H1 (cell line): ENCODE data around the gene FNDC1. TPM values are rescaled to one million over a fixed set of nuclear protein-coding genes. Genes with fewer than 3 reads are reported as not detected.
A peak's percentile ranks its signal among the peaks of the same experiment; 100 is the strongest.

Experiments
- CTCF ChIA-PET: fragments of 300-600 bp; sonication (Branson Sonifier 250); formaldehyde crosslinking; loops from one replicate; lab custom pipeline; 2021; ENCODE audit not compliant: partially characterized antibody; lab: Charles Lee
- POLR2A ChIA-PET: fragments of 300-600 bp; sonication (Branson Sonifier 250); formaldehyde crosslinking; loops from one replicate; lab custom pipeline; 2021; ENCODE audit warnings: inconsistent platforms; ENCODE audit not compliant: partially characterized antibody; lab: Charles Lee
- DNase-seq, 2 experiments: peaks; one replicate each; pipeline versions ENCODE4 v3.0.0 to v3.0.0-alpha.2; 2010 to 2022; ENCODE audit warnings: low spot score in 2 of 2, low read depth in 1 of 2, mixed read lengths in 1 of 2
- FAIRE-seq: peaks from 2 replicates; lab custom pipeline; 2011; peaks lifted over from hg19 to GRCh38; lab: Jason Lieb, UNC
- H2AFZ ChIP-seq: 2 replicates; pipeline ENCODE4 v1.8.1; 2012; ENCODE audit warnings: low read length, inconsistent platforms
- H2AK5ac ChIP-seq: 2 replicates; pipeline ENCODE4 v1.6.1; 2013; ENCODE audit warnings: low read depth, low read length
- H2BK120ac ChIP-seq: replicated peaks from 2 replicates; pipeline ENCODE3; 2013; ENCODE audit warnings: low read depth, low read length, inconsistent platforms
- H2BK12ac ChIP-seq: 2 replicates; pipeline ENCODE4 v1.6.1; 2013; ENCODE audit warnings: low read depth, low read length
- H2BK15ac ChIP-seq: 2 replicates; pipeline ENCODE4 v1.6.1; 2013; ENCODE audit warnings: low read length
- H2BK20ac ChIP-seq: 2 replicates; pipeline ENCODE4 v1.6.1; 2013; ENCODE audit warnings: low read length
- H2BK5ac ChIP-seq: 2 replicates; pipeline ENCODE4 v1.6.1; 2013; ENCODE audit warnings: low read depth, low read length
- H3K14ac ChIP-seq: 2 replicates; pipeline ENCODE4 v1.6.1; 2013; ENCODE audit warnings: inconsistent platforms; ENCODE audit not compliant: insufficient read length
- H3K18ac ChIP-seq: 2 replicates; pipeline ENCODE4 v1.6.1; 2013; ENCODE audit warnings: low read length; ENCODE audit errors: extremely low read depth
- H3K23ac ChIP-seq: 2 replicates; pipeline ENCODE4 v1.6.1; 2013; ENCODE audit warnings: inconsistent platforms; ENCODE audit not compliant: insufficient read length
- H3K23me2 ChIP-seq: 2 replicates; pipeline ENCODE4 v1.6.1; 2013; ENCODE audit warnings: low read depth, low read length
- H3K27ac ChIP-seq: 2 replicates; pipeline ENCODE4 v1.6.1; 2011; ENCODE audit warnings: low read depth, low read length, inconsistent platforms
- H3K27me3 ChIP-seq, 4 experiments: replicated peaks in 1 of 4; 1 replicate in 1 of 4; 2 replicates in 3 of 4; pipeline versions ENCODE4 v1.6.1 to v1.8.1; 2011 to 2013; ENCODE audit warnings: low read length in 3 of 4, mild to moderate bottlenecking in 3 of 4, inconsistent platforms in 2 of 4, mixed read lengths in 2 of 4, moderate library complexity in 1 of 4; ENCODE audit not compliant: control insufficient read depth in 3 of 4, insufficient read depth in 3 of 4; ENCODE audit errors: extremely low read depth in 1 of 4
- H3K36me3 ChIP-seq, 4 experiments: 2 replicates each; pipeline versions ENCODE4 v1.6.1 to v1.8.1; 2011 to 2013; ENCODE audit warnings: mild to moderate bottlenecking in 4 of 4, low read length in 3 of 4, moderate library complexity in 2 of 4, control low read depth in 1 of 4, inconsistent platforms in 1 of 4; ENCODE audit not compliant: insufficient read depth in 4 of 4, control insufficient read depth in 2 of 4
- H3K4ac ChIP-seq: replicated peaks from 2 replicates; pipeline ENCODE3; 2013; ENCODE audit warnings: low read length, low read depth, mixed read lengths, inconsistent platforms; ENCODE audit not compliant: insufficient read length
- H3K4me1 ChIP-seq, 4 experiments: replicated peaks in 1 of 4; 1 replicate in 1 of 4; 2 replicates in 3 of 4; pipeline versions ENCODE4 v1.6.1 to v1.8.1; 2011 to 2013; ENCODE audit warnings: low read length in 3 of 4, inconsistent platforms in 2 of 4, mixed read lengths in 1 of 4; ENCODE audit not compliant: insufficient read depth in 4 of 4, control insufficient read depth in 3 of 4
- H3K4me2 ChIP-seq, 2 experiments: 2 replicates each; pipeline versions ENCODE4 v1.6.1 to v1.8.1; 2011 to 2013; ENCODE audit warnings: low read depth in 2 of 2, low read length in 2 of 2, control low read depth in 1 of 2, inconsistent platforms in 1 of 2, mild to moderate bottlenecking in 1 of 2; ENCODE audit not compliant: insufficient read depth in 1 of 2
- H3K4me3 ChIP-seq, 4 experiments: fragments of 200-600, 300-600 bp in 1 of 4; sonication (generic), shearing (Covaris generic), sonication (Bioruptor Twin) in 1 of 4; 2 replicates each; pipeline versions ENCODE4 v1.5.1 to v1.8.1; 2011 to 2016; ENCODE audit warnings: low read length in 4 of 4, low read depth in 3 of 4, control low read depth in 2 of 4, inconsistent platforms in 2 of 4, mild to moderate bottlenecking in 2 of 4, mixed read lengths in 1 of 4, moderate library complexity in 1 of 4; ENCODE audit not compliant: insufficient read depth in 2 of 4; ENCODE audit errors: extremely low read depth in 1 of 4
- H3K56ac ChIP-seq: replicated peaks from 2 replicates; pipeline ENCODE3; 2013; ENCODE audit warnings: low read depth, mild to moderate bottlenecking, mixed read lengths, low read length, inconsistent platforms; ENCODE audit not compliant: insufficient read length
- H3K79me1 ChIP-seq: 2 replicates; pipeline ENCODE4 v1.6.1; 2013; ENCODE audit warnings: low read depth, low read length, control low read depth
- H3K79me2 ChIP-seq, 2 experiments: 2 replicates each; pipeline versions ENCODE4 v1.6.1 to v1.8.1; 2012 to 2013; ENCODE audit warnings: low read length in 2 of 2, mild to moderate bottlenecking in 2 of 2, inconsistent platforms in 1 of 2; ENCODE audit not compliant: insufficient read depth in 2 of 2, control insufficient read depth in 1 of 2
- H3K9ac ChIP-seq, 4 experiments: replicated peaks in 1 of 4; 1 replicate in 1 of 4; 2 replicates in 3 of 4; pipeline versions ENCODE4 v1.6.1 to v1.8.1; 2011 to 2013; ENCODE audit warnings: low read depth in 3 of 4, low read length in 3 of 4, control low read depth in 2 of 4, mild to moderate bottlenecking in 2 of 4, moderate library complexity in 2 of 4, inconsistent platforms in 1 of 4; ENCODE audit errors: extremely low read depth in 1 of 4
- H3K9me3 ChIP-seq, 2 experiments: 2 replicates each; pipeline versions ENCODE4 v1.6.1 to v1.8.1; 2012 to 2013; ENCODE audit warnings: mild to moderate bottlenecking in 2 of 2, moderate library complexity in 2 of 2, control low read depth in 1 of 2, inconsistent platforms in 1 of 2, low read depth in 1 of 2, low read length in 1 of 2, mixed read lengths in 1 of 2; ENCODE audit not compliant: insufficient read depth in 2 of 2
- H4K20me1 ChIP-seq, 2 experiments: replicated peaks in 1 of 2; 2 replicates each; pipeline versions ENCODE3 to v1.8.1; 2011 to 2013; ENCODE audit warnings: inconsistent platforms in 2 of 2, low read length in 2 of 2, mild to moderate bottlenecking in 1 of 2; ENCODE audit not compliant: insufficient read depth in 2 of 2, control insufficient read depth in 1 of 2
- H4K5ac ChIP-seq: 2 replicates; pipeline ENCODE4 v1.6.1; 2013; ENCODE audit warnings: low read length, low read depth, mixed read lengths, inconsistent platforms; ENCODE audit not compliant: insufficient read length
- H4K8ac ChIP-seq: 2 replicates; pipeline ENCODE4 v1.8.0; 2013; ENCODE audit warnings: mild to moderate bottlenecking, moderate library complexity, low read length, inconsistent platforms; ENCODE audit not compliant: insufficient read depth; ENCODE audit errors: extremely low read depth
- H4K91ac ChIP-seq: replicated peaks from 2 replicates; pipeline ENCODE3; 2013; ENCODE audit warnings: low read length, mixed read lengths, inconsistent platforms; ENCODE audit not compliant: insufficient read length
- ATF3 ChIP-seq: IDR thresholded peaks from 2 replicates; pipeline ENCODE4 v1.6.1; 2011; ENCODE audit warnings: low read depth, mild to moderate bottlenecking, low read length; ENCODE audit not compliant: insufficient read depth
- CBX5 ChIP-seq: fragments of 300-800, 300-1000 bp; sonication (generic); IDR thresholded peaks from 2 replicates; pipeline ENCODE4 v1.7.1; 2016; ENCODE audit warnings: antibody characterized with exemption, low read length, low read depth
- CBX8 ChIP-seq: fragments of 300-800, 300-1000 bp; sonication (generic); IDR thresholded peaks from 2 replicates; pipeline ENCODE4 v1.7.1; 2016; ENCODE audit warnings: low read depth, low read length, borderline replicate concordance
- CHD2 ChIP-seq: IDR thresholded peaks from 2 replicates; pipeline ENCODE4 v1.6.1; 2012; ENCODE audit warnings: low read length, improper control_type of control experiment
- CREB1 ChIP-seq: IDR thresholded peaks from 2 replicates; pipeline ENCODE4 v1.6.1; 2012; ENCODE audit warnings: inconsistent platforms
- EZH2 ChIP-seq: fragments of 200-600 bp; sonication (generic); IDR thresholded peaks from 2 replicates; pipeline ENCODE4 v1.7.1; 2012; ENCODE audit warnings: low read depth, mild to moderate bottlenecking, moderate library complexity, low read length, inconsistent platforms; ENCODE audit not compliant: severe bottlenecking
- HDAC6 ChIP-seq: IDR thresholded peaks from one replicate; pipeline ENCODE4 v1.7.1; 2012; ENCODE audit warnings: low read depth, mild to moderate bottlenecking, inconsistent platforms, low read length, moderate library complexity
- NANOG ChIP-seq: IDR thresholded peaks from 2 replicates; pipeline ENCODE4 v1.6.1; 2011; ENCODE audit warnings: low read length, low read depth, mild to moderate bottlenecking, inconsistent platforms; ENCODE audit not compliant: insufficient read depth, poor library complexity, severe bottlenecking
- SAP30 ChIP-seq: fragments of 300-600 bp; sonication (generic); IDR thresholded peaks from 2 replicates; pipeline ENCODE4 v1.7.1; 2012; ENCODE audit warnings: low read length, moderate library complexity, mild to moderate bottlenecking, inconsistent platforms; ENCODE audit not compliant: insufficient read depth, insufficient replicate concordance
- SIN3A ChIP-seq, 2 experiments: IDR thresholded peaks in 1 of 2; conservative IDR thresholded peaks in 1 of 2; 2 replicates each; pipeline ENCODE4 v1.6.1; 2011 to 2012; ENCODE audit warnings: low read length in 2 of 2, improper control_type of control experiment in 1 of 2, low read depth in 1 of 2, mild to moderate bottlenecking in 1 of 2
- SRF ChIP-seq: IDR thresholded peaks from 2 replicates; pipeline ENCODE4 v1.6.1; 2011; ENCODE audit warnings: mild to moderate bottlenecking, low read depth, low read length, moderate library complexity
- TBP ChIP-seq: IDR thresholded peaks from 2 replicates; pipeline ENCODE4 v1.6.1; 2011; ENCODE audit warnings: low read depth, low read length, improper control_type of control experiment
- TEAD4 ChIP-seq: IDR thresholded peaks from 2 replicates; pipeline ENCODE4 v1.6.1; 2012; ENCODE audit warnings: low read depth, low read length, inconsistent platforms, mixed read lengths
- YY1 ChIP-seq: IDR thresholded peaks from 2 replicates; pipeline ENCODE4 v1.6.1; 2011; ENCODE audit warnings: low read depth, mild to moderate bottlenecking, low read length
- WGBS, 2 experiments: shearing (Covaris generic) in 1 of 2; methylation state at CpG; one replicate each; pipeline versions ENCODE4 v1.1.6 to v1.1.7; 2013 to 2015; ENCODE audit warnings: low lambda C conversion rate in 2 of 2, mixed read lengths in 2 of 2, inconsistent platforms in 1 of 2, low coverage in 1 of 2, missing lambda C conversion rate in 1 of 2; ENCODE audit not compliant: insufficient replicate concordance in 2 of 2, insufficient coverage in 1 of 2, insufficient read length in 1 of 2; ENCODE audit errors: extremely low coverage in 1 of 2, missing lambda C conversion rate in 1 of 2; 5-methylcytosine and 5-hydroxymethylcytosine counted together
- polyA plus RNA-seq, 7 experiments: library from polyadenylated mRNA; depleted of rRNA in 3 of 7; stranded (reverse) in 5 of 7; unstranded in 2 of 7; fragments of >200 nt in 5 of 7; fragments of 200-250 nt in 2 of 7; gene quantifications; 1 replicate in 5 of 7; 2 replicates in 1 of 7; 4 replicates in 1 of 7; pipeline versions ENCODE4 v1.2.1 to v1.2.3, GENCODE V29; 2011 to 2013; ENCODE audit warnings: missing spikeins in 2 of 7, mixed read lengths in 2 of 7
- total RNA-seq: library from RNA; stranded (reverse); fragmentation: NEBNext Ultra II Directional; extraction: Animal tissue kit (Norgen Biotek cat#: 25700); gene quantifications from 2 replicates; pipeline ENCODE4 v1.2.1, GENCODE V29; 2021

FNDC1 gene
- total and polyA plus RNA-seq, 2 of the 8 experiments (the other 6 are each of a cell fraction or from before 2014, with no cell fraction given) = 0.06 to 0.30 TPM

GRCh38 chr6:159132664-159133063, 36.5 kb upstream of the FNDC1 start:
- ChIA-PET CTCF (interaction anchor here (0.7 to 6.7 kb wide), 5 partner anchors 16 to 527 kb away, joined by 3 to 62 read pairs (median 5); partner anchors contain the start of gene TAGAP), POLR2A (no interaction called here)
- Histone ChIP-seq H3K9me3 (no peaks in the 10 kb centered on the region), H3K14ac (no peak overlapping the region), H3K79me2 (no peaks in the 10 kb centered on the region), H3K27me3 (no peaks in the 10 kb centered on the region; a peak in 1 of 7 replicates), H3K4me3 (no peak overlapping the region), H3K4me1 (no peaks in the 10 kb centered on the region), H3K23me2 (no peaks in the 10 kb centered on the region), H3K36me3 (no peaks in the 10 kb centered on the region), H2BK15ac (no peak overlapping the region), H3K79me1 (no peaks in the 10 kb centered on the region), H2BK5ac (no peak overlapping the region), H4K8ac (0 out of 2 replicates have a peak overlapping the region, but pooled peaks have one; percentile 35), H2BK120ac (no peak overlapping the region), H3K23ac (no peak overlapping the region), H3K27ac (no peak overlapping the region), H3K4ac (no peak overlapping the region), H4K20me1 (no peaks in the 10 kb centered on the region), H2AK5ac (no peak overlapping the region), H4K91ac (no peak overlapping the region), H2AFZ (0 out of 2 replicates have a peak overlapping the region, but pooled peaks have one; percentile 77), H3K18ac (no peak overlapping the region), H2BK20ac (no peak overlapping the region), H3K56ac (no peak overlapping the region), H3K4me2 (no peak overlapping the region), H3K9ac (no peak overlapping the region), H2BK12ac (no peak overlapping the region), H4K5ac (no peak overlapping the region)
- DNase-seq (no peak), FAIRE-seq (no peak)
- WGBS, 2 experiments = 93% methylated on average over 11 of the region's 15 CpGs; no CpG with 5 or more reads in 1 of the 2 experiments
- TF ChIP-seq ATF3 = no peak
- no peak for TF ChIP-seq CHD2
- TF ChIP-seq EZH2 = no peak
- no peak for TF ChIP-seq SIN3A (conservative IDR thresholded peaks at IDR 0.05 in 1 of 2, IDR thresholded peaks at IDR 0.05 in 1 of 2; ENCODE audit: low read depth in 1 of 2, low read length in 2 of 2)
- no peak for TF ChIP-seq CBX8
- no peak for TF ChIP-seq TBP
- no peak for TF ChIP-seq SRF
- TF ChIP-seq TEAD4 = no peak
- no peak for TF ChIP-seq SAP30
- TF ChIP-seq HDAC6 = no peak
- no peak for TF ChIP-seq YY1
- TF ChIP-seq CREB1 = no peak
- no peak for TF ChIP-seq NANOG
- TF ChIP-seq CBX5 = no peak
